Mucosa of gallbladder (tissue), 1 donor: ENCODE measurements around the gene TMEM161A. TPM values are rescaled to one million over a fixed set of nuclear protein-coding genes. Genes with fewer than 3 reads are reported as not detected.
"Not testable (repeated sequence)": the region's sequence is repeated elsewhere in the genome, so short reads cannot be mapped to it uniquely, and the experiment has no call there.

Experiments used
- DNase-seq: peaks from one replicate; pipeline ENCODE4 v3.0.0-alpha.2; 2020; ENCODE audit warnings: low spot score
- total RNA-seq: library from RNA; stranded (reverse); gene quantifications from one replicate; pipeline ENCODE4 v1.2.1, GENCODE V29; 2021
- donor health status: DM: no; HTN: no; CAD: no.

TMEM161A gene
- total RNA-seq, 1 donor from 2014 or later = 33.2 TPM

DNA sequence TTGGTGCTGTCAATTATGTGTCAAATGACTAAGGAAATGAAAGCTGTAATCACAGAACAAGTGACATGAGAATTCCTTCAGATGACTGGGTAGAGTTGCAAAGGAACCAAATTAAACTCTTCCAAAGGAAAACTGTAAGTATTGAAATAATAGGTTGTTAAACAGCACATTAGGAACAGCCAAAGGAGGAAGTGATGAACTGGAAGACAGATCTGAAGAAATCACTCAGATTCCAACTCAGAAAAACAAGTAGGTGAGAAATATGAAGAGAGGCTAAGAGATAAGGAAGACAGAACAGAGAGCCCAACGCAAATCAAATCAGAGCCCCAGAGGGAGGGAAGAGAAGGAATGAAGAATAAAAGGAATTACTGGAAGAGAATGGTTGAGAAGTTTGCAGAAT is 15.4 kb downstream of the TMEM161A start:
- DNase-seq = no peak

DNA sequence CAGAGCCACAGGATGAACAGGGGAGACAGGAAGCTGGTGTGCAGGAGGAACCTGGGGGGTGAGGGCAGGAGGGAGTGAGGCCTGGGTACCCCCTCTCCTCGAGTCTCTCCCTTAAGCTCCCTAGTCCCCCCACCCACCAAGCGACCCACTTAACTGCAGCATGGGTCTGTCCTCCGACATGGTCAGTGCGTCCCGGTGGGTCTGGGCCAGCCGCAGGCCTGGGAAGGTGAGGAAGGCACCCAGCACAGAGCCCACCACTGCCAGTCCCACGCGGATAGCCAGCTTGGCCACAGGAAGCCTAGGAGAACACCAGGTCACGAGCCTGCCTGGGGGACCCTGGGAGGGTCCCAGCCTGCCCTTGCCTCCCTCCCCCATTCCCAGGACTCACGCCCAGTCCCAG is 16.9 kb downstream of the TMEM161A start:
- no peak for DNase-seq

- DNase-seq = peak; percentile 92
These were observed 17.7 kb downstream of the TMEM161A start for GRCh38 chr19:19120308-19121231.

DNA sequence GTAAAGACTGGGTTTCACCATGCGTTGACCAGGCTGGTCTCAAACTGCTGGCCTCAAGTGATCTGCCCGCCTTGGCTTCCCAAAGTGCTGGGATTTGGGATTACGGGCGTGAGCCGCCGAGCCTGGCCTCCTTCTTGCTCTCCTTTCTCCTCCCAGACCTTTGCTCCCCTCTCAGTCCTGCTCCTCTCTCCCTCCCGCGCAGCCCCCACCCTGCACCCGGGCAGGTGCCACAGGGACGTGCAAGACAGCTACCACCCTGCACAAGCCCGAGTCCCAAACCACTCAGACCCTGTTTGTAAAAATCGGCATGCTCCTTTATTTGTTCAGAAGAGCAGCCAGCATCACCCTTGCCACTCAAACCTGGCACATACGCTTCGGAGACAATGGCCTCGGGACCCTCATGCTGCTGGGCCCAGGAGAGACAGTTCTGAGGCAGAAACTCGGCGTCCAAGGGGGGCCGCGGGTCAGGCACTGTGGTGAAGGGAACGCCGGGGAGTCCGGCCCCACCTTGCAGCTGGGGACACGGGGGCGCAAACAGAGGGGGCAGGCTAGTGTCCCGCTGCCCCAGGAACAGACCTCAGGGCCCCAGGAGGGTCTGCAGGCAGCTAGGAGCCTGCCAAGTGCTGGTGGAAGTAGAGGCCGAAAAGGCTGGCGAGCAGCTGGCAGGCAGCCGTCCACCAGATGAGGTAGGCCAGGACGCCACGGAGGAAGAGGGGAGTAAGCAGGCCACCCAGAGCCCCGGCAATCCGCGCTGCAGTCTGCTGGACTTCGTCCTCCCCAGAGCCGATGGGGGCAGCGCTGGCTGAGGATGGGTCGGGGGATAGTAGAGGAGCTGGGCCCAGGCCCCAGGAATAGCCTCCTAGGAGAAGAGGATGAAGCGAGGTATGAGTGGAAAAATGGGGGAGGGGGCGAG is 18.7 kb downstream of the TMEM161A start:
- DNase-seq = no peak

DNA sequence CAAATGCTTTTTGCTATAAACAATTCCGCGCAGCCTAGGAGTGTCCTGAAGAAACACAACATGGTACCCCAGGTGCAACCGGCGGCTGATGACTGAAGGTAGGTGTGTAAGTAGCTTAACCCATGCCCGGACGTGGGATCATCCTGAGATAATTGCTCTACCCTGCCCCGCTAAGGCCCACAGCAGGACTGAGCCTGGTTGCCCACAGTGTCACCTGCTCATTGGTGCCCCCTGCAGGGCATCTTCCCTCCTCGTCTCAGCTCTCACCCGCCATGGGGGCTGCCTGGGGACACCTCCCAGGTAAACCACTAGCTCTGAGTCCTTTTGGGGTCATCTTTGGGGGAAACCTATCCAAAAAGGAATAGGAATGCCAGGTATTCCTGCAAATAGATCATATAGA is 22.3 kb downstream of the TMEM161A start:
- no peak for DNase-seq

DNA sequence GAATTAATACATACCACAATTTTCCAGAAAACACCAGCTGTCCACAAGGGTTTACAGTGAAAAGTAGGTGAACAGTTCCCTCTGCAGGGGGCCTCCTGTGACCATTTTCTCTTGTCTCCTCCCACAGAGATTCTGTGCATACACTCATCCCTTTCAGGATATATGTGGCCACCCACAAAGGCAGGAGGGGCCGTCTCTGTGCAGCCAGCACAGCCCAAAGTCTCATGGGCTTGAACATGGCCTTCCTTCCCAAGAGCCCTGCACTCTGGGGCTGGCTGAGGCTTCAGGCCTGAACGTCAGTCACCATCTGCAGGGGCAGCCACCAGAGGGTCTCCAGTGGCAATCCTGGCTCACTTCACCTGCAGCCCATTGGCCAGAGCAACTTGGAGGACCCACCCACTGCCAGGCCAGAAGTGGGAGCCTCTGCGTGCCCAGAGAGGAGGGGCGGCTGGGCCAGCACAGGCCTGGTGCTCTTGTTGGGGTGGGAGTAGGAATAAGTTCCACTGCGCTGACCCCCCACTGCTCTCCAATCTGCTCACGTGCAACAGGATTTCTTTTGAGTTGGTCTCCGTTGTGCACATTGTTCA is 25.1 kb downstream of the TMEM161A start:
- DNase-seq = no peak

GRCh38 chr19:19111967-19112580 is 26.2 kb downstream of the TMEM161A start:
- no peak for DNase-seq

- DNase-seq = no peak
These were observed 27.0 kb downstream of the TMEM161A start for GRCh38 chr19:19111136-19111835.

GRCh38 chr19:19110410-19111135 is 27.7 kb downstream of the TMEM161A start:
- no peak for DNase-seq

GRCh38 chr19:19109601-19110000 is 28.7 kb downstream of the TMEM161A start:
- DNase-seq = no peak

- DNase-seq = no peak
These were observed 30.6 kb downstream of the TMEM161A start for GRCh38 chr19:19107654-19108053.

- DNase-seq = not testable (repeated sequence)
These were observed 31.3 kb downstream of the TMEM161A start for GRCh38 chr19:19106938-19107337.

DNA sequence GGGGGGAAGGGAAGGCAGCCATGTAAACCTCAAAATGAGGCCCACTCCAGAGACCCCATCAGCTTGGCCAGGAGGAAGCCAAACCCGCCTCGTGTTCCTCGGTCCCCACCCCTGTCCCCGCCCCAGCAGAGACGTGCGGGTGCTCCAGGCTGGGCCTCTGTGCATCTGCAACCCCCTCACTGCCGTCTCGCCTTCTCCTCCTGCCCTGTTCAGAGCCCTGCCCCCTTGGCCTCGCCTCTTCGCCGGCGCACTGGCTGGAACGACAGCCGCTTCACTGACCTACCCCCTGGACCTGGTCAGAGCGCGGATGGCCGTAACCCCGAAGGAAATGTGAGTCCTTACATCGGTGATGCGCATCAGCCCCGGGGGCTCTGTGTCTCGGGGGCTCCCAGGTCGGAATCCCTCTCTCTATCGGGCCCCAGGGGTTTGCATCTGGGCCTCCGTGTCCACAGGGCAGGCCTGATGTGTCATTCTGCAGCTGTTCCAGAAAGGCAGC is 32.2 kb downstream of the TMEM161A start:
- DNase-seq = no peak

- peak; percentile 64 for DNase-seq
These were observed 32.8 kb downstream of the TMEM161A start for GRCh38 chr19:19105365-19106055.

DNA sequence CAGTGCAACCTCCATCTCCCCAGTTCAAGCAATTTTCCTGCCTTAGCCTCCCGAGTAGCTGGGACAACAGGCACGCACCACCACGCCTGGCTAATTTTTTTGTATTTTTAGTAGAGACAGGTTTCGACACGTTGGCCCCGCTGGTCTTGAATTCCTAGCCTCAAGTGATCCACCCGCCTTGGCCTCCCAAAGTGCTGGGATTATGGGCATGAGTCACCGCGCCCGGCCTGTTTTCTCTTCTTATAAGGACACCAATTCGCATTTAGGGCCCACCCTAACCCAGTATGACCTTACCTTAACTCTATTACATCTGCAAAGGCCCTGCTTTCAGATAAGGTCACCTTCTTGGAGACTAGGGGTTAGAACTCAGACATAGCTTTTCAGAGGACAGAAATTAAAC is 35.1 kb downstream of the TMEM161A start:
- DNase-seq = no peak

DNA sequence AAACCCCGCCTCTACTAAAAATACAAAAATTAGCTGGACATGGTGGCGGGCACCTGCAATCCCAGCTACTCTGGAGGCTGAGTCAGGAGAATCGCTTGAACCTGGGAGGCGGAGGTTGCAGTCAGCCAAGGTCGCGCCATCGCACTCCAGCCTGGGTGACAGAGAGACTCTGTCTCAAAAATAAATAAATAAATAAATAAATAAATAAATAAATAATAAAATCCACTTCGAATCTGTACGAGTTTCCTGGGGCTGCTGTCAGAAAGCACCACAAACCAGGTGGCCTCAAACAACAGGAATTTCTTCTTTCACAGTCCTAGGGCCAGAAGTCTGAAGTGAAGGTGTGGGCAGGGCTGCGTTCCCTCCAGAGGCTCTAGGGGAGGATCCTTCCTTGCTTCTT is 35.7 kb downstream of the TMEM161A start:
- not testable (repeated sequence) for DNase-seq

DNA sequence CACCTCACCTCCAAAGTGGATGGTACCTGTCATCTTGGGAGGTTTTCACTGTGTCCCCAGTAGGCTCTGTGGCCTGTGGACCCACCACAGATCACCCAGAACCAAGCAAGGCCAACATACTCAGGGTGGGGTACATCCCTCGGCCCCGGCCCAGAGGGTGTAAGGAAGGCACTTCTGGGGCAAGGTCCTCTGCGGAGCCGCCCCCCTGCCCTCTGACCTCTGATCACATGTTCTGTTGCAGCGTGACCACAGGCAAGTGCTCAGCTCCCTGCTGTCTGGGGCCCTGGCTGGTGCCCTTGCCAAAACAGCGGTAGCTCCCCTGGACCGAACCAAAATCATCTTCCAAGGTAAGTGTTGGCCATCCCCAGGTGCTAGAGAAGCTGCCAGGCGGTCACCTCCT is 36.7 kb downstream of the TMEM161A start:
- DNase-seq = no peak

DNA sequence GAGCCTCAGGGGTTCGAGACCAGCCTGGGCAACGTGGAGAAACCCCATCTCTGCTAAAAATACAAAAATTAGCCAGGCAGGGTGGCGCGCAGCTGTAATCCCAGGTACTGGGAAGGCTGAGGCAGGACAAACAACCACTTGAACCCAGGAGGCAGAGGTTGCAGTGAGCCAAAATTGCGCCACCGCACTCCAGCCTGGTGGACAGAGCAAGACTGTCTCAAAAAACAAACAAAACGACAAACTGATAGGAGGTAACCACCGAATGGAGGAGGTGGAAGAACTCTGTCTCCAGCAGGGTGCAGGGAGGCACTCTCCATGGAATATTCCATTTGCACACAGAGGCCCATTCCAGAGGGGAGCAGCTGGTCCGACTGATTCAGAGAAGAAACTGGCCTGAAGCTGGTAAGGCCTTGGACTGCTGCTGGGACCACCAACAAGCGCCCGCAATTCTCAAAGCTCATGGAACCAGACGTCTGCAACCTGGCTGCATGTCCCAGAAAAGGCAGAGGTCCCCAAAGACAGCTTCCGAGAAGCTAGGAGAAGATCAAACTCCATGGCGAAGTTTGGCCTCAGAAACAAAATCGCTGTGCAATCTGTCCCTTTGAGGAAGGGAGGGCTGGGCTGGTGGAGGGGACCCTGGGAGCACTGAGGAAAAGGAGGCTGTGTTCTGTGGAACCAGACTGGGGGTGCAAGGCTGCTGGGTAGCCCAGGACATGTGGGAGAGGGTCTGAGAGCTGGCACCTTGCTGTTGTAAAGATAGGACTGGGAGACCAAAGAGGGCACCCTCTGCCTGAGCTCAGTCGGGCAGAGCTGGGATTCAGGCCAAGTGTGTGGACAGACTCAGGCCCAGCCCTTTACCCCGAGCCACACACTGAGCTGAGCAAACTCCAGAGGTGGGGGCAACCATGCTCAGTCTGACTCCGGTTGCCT is 39.3 kb downstream of the TMEM161A start:
- no peak for DNase-seq
